NCI-H1092 (cell line): ENCODE data around the gene DDI2.
"Not testable (repeated sequence)": the region's sequence is repeated elsewhere in the genome, so short reads cannot be mapped to it uniquely, and the experiment has no call there.

Source experiments
- DNase-seq: peaks from one replicate; lab custom pipeline; 2025; lab: John Stamatoyannopoulos, UW

DDI2 gene

GRCh38 chr1:15678578-15678977, 61.3 kb downstream of the DDI2 start:
- no peak for DNase-seq

- no peak for DNase-seq
Observed at GRCh38 chr1:15680131-15680530, 62.9 kb downstream of the DDI2 start.

- DNase-seq: no peak
Observed at GRCh38 chr1:15680561-15681348, 63.5 kb downstream of the DDI2 start.

- DNase-seq: no peak
Observed at GRCh38 chr1:15681349-15682292, 64.4 kb downstream of the DDI2 start.

GRCh38 chr1:15682936-15683341, 65.7 kb downstream of the DDI2 start:
- DNase-seq: no peak

- DNase-seq: no peak
Observed at GRCh38 chr1:15683345-15684039, 66.2 kb downstream of the DDI2 start.

- DNase-seq: no peak
Observed at GRCh38 chr1:15684042-15684461, 66.8 kb downstream of the DDI2 start, which contains the start of gene PLEKHM2. Gene PLEKHM2, plus strand, starts transcription at chr1:15684320. Its CDS starts 239 bp downstream, at chr1:15684559.

- no peak for DNase-seq
Observed at GRCh38 chr1:15684468-15685291, 67.4 kb downstream of the DDI2 start.

- no peak for DNase-seq
Observed at GRCh38 chr1:15685820-15686219, 68.6 kb downstream of the DDI2 start.

- no peak for DNase-seq
Observed at GRCh38 chr1:15687446-15687845, 70.2 kb downstream of the DDI2 start.

- no peak for DNase-seq
Observed at GRCh38 chr1:15690317-15690716, 73.1 kb downstream of the DDI2 start.

GRCh38 chr1:15691434-15692032, 74.3 kb downstream of the DDI2 start:
- no peak for DNase-seq

GRCh38 chr1:15692121-15692682, 74.9 kb downstream of the DDI2 start:
- DNase-seq: no peak

- DNase-seq: no peak
Observed at GRCh38 chr1:15693371-15693770, 76.1 kb downstream of the DDI2 start.

- DNase-seq: no peak
Observed at GRCh38 chr1:15696956-15697521, 79.8 kb downstream of the DDI2 start.

GRCh38 chr1:15698201-15698600, 80.9 kb downstream of the DDI2 start:
- DNase-seq: no peak

- DNase-seq: not testable (repeated sequence)
Observed at GRCh38 chr1:15699321-15699720, 82.1 kb downstream of the DDI2 start.

- no peak for DNase-seq
Observed at GRCh38 chr1:15700508-15700907, 83.2 kb downstream of the DDI2 start.

GRCh38 chr1:15701784-15702183, 84.5 kb downstream of the DDI2 start:
- no peak for DNase-seq
